GM23338 (cell line): ENCODE measurements around the gene MAP2K3.

Experiments
- CREB1 ChIP-seq: fragments of 250-450 bp; sonication (Bioruptor Pico); IDR thresholded peaks from 2 replicates; pipeline ENCODE4 v1.5.0; 2020; ENCODE audit warnings: low read depth, mild to moderate bottlenecking, moderate library complexity
- EZH2 ChIP-seq: fragments of 200-600 bp; sonication (generic); IDR thresholded peaks from one replicate; pipeline ENCODE4 v1.8.0; 2017; ENCODE audit warnings: antibody characterized with exemption, mild to moderate bottlenecking, low read depth; ENCODE audit not compliant: unreplicated experiment
- EZH2phosphoT487 ChIP-seq: fragments of 200-600 bp; sonication (generic); IDR thresholded peaks from one replicate; pipeline ENCODE4 v1.8.1; 2018; ENCODE audit warnings: antibody characterized with exemption; ENCODE audit not compliant: unreplicated experiment
- JUNB ChIP-seq: IDR thresholded peaks from one replicate; pipeline ENCODE4 v1.6.1; 2016; ENCODE audit warnings: antibody characterized with exemption; ENCODE audit not compliant: unreplicated experiment
- POLR2AphosphoS5 ChIP-seq: IDR thresholded peaks from 2 replicates; pipeline ENCODE4 v1.6.1; 2016; ENCODE audit warnings: antibody characterized with exemption, low read depth
- REST ChIP-seq: IDR thresholded peaks from one replicate; pipeline ENCODE4 v1.6.1; 2018; ENCODE audit warnings: antibody characterized with exemption; ENCODE audit not compliant: unreplicated experiment
- STAT1 ChIP-seq: IDR thresholded peaks from one replicate; pipeline ENCODE4 v1.6.1; 2016; ENCODE audit warnings: antibody characterized with exemption; ENCODE audit not compliant: unreplicated experiment
- ZNF331 ChIP-seq: fragments of 250-450 bp; sonication (Bioruptor Pico); IDR thresholded peaks from 2 replicates; pipeline ENCODE4 v1.5.0; 2020; ENCODE audit warnings: low read depth, mild to moderate bottlenecking, moderate library complexity
- TF ChIP-seq, protein P1 (sequence below), 2 experiments: fragments of 200-600 bp in 1 of 2; sonication (generic) in 1 of 2; conservative IDR thresholded peaks; 2 replicates each; pipeline versions ENCODE4 v1.5.1 to v1.6.1; 2016 to 2017; ENCODE audit warnings: antibody characterized with exemption in 2 of 2, low read depth in 2 of 2, mild to moderate bottlenecking in 2 of 2, moderate library complexity in 1 of 2

DNA sequence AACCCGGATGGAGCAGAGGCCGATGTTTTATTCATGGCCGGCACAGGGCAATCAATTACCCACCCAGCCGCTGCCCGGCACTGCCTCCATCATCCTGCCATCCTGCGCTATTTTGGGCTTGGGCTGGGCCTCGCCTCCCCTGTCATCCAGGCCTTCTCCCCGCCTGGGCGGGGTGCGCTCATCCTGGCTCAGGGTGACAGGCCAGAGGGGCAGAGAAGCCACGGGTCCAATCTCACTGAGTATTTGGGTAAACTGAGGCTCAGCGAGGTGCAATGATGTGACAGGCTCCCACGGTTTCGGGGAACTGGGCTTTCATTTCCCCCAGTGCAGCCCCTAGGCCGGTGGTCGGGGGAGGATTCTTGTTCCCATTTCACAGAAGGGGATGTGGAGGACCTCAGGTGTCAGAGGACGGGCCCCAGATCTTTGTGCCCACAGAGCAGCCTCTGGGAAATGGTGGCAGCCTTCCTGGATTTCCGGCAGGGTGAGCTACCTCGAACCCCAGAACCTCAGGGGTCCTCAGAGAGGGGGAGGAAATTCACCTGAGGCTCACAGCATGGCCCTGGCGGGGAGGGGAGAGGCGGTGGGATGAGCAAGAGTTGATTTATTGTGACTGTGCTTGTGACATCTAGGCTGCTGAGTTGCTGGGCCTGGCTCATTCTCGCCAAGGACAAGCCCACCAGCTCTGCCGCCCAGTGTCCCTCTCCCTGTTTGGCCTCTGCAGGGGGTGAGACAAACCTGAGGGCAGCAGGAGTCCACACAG lies 67.9 kb downstream of the MAP2K3 start:
- TF ChIP-seq EZH2: no peak
- TF ChIP-seq, protein P1, sequence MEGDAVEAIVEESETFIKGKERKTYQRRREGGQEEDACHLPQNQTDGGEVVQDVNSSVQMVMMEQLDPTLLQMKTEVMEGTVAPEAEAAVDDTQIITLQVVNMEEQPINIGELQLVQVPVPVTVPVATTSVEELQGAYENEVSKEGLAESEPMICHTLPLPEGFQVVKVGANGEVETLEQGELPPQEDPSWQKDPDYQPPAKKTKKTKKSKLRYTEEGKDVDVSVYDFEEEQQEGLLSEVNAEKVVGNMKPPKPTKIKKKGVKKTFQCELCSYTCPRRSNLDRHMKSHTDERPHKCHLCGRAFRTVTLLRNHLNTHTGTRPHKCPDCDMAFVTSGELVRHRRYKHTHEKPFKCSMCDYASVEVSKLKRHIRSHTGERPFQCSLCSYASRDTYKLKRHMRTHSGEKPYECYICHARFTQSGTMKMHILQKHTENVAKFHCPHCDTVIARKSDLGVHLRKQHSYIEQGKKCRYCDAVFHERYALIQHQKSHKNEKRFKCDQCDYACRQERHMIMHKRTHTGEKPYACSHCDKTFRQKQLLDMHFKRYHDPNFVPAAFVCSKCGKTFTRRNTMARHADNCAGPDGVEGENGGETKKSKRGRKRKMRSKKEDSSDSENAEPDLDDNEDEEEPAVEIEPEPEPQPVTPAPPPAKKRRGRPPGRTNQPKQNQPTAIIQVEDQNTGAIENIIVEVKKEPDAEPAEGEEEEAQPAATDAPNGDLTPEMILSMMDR (conservative IDR thresholded peaks at IDR 0.05; ENCODE audit: low read depth in 2 of 2): no peak
- no peak for TF ChIP-seq ZNF331
- no peak for TF ChIP-seq EZH2phosphoT487
- TF ChIP-seq REST: no peak
- no peak for TF ChIP-seq CREB1 (CRISPR knock-in tag)
- no peak for TF ChIP-seq POLR2AphosphoS5
- no peak for TF ChIP-seq JUNB
- TF ChIP-seq STAT1: no peak
